ENCODE data around the gene CFI.
A peak's percentile ranks its signal among the peaks of the same experiment; 100 is the strongest.

The CFI gene

GRCh38 chr4:109801895-109802319 is at the start of gene CFI:
Gene CFI (minus strand): TSS chr4:109801999. CDS start chr4:109801971, 28 bp downstream.
- no peak for DNase-seq

- DNase-seq = no peak
Measured at GRCh38 chr4:109850601-109851000, 48.8 kb upstream of the CFI start.

GRCh38 chr4:109848501-109848900 is 46.7 kb upstream of the CFI start:
- no peak for DNase-seq

GRCh38 chr4:109847896-109848442 is 46.2 kb upstream of the CFI start, which contains the start of gene LRIT3:
Gene LRIT3 (plus strand): TSS chr4:109848107. CDS start chr4:109848202, 95 bp downstream.
- no peak for DNase-seq

GRCh38 chr4:109846395-109847098 is 44.7 kb upstream of the CFI start:
- no peak for DNase-seq

- DNase-seq = no peak
Measured at GRCh38 chr4:109836985-109837384, 35.2 kb upstream of the CFI start.

- no peak for DNase-seq
Measured at GRCh38 chr4:109833756-109834155, 32.0 kb upstream of the CFI start.

- DNase-seq = no peak
Measured at GRCh38 chr4:109827672-109828071, 25.9 kb upstream of the CFI start, which contains the start of gene RRH. Gene RRH (plus strand): TSS chr4:109827972. CDS start chr4:109828028, 56 bp downstream.

- DNase-seq = no peak
Measured at GRCh38 chr4:109826719-109827118, 24.9 kb upstream of the CFI start.

- no peak for DNase-seq
Measured at GRCh38 chr4:109821185-109821584, 19.4 kb upstream of the CFI start.

GRCh38 chr4:109820563-109820962 is 18.8 kb upstream of the CFI start:
- no peak for DNase-seq

GRCh38 chr4:109818268-109818667 is 16.5 kb upstream of the CFI start:
- no peak for DNase-seq

- DNase-seq = no peak
Measured at GRCh38 chr4:109816894-109817293, 15.1 kb upstream of the CFI start.

- no peak for DNase-seq
Measured at GRCh38 chr4:109816082-109816442, 14.3 kb upstream of the CFI start.

- peak; percentile 64 for DNase-seq
Measured at GRCh38 chr4:109815151-109816081, 13.6 kb upstream of the CFI start, which contains the start of gene GAR1. Gene GAR1 (plus strand): TSS chr4:109815762. CDS start chr4:109816165, 403 bp downstream.

- no peak for DNase-seq
Measured at GRCh38 chr4:109811707-109812106, 9.9 kb upstream of the CFI start.

GRCh38 chr4:109810552-109811387 is 9.0 kb upstream of the CFI start:
- DNase-seq = no peak

- DNase-seq = no peak
Measured at GRCh38 chr4:109809655-109810054, 7.9 kb upstream of the CFI start.

GRCh38 chr4:109803924-109804571 is 2.2 kb upstream of the CFI start:
- no peak for DNase-seq

GRCh38 chr4:109801099-109801789 is 555 bp downstream of the CFI start:
- no peak for DNase-seq

- DNase-seq = no peak
Measured at GRCh38 chr4:109798866-109799265, 2.9 kb downstream of the CFI start.
